ENCODE measurements around the gene SLC4A3.

SLC4A3 gene

GRCh38 chr2:219664041-219664440 is 36.6 kb downstream of the SLC4A3 start:
- TF ChIP-seq CTCF (IDR thresholded peaks at IDR 0.05; ENCODE audit: low read depth, low read length): no peak

GRCh38 chr2:219664944-219665343 is 37.5 kb downstream of the SLC4A3 start:
- H3K4me3 ChIP-seq (replicated peaks in 1 of 2; ENCODE audit: low read depth in 2 of 2, low read length in 2 of 2): no peak overlapping the region
- no peak for TF ChIP-seq CTCF (IDR thresholded peaks at IDR 0.05; ENCODE audit: low read depth, low read length)
- DNase-seq (ENCODE audit: low read depth in 2 of 2): peak; percentile 25 to 93

More at GRCh38 chr2:219664041-219664440, 36.6 kb downstream of the SLC4A3 start:
- no peak overlapping the region for H3K4me3 ChIP-seq (replicated peaks in 1 of 2; ENCODE audit: low read depth in 2 of 2, low read length in 2 of 2)
- DNase-seq (ENCODE audit: low read depth in 2 of 2): no peak

GRCh38 chr2:219665926-219666325 is 38.5 kb downstream of the SLC4A3 start:
- DNase-seq (ENCODE audit: low read depth in 2 of 2): no peak
- no peak overlapping the region for H3K4me3 ChIP-seq (replicated peaks in 1 of 2; ENCODE audit: low read depth in 2 of 2, low read length in 2 of 2)
- no peak for TF ChIP-seq CTCF (IDR thresholded peaks at IDR 0.05; ENCODE audit: low read depth, low read length)

GRCh38 chr2:219668316-219668715 is 40.9 kb downstream of the SLC4A3 start:
- TF ChIP-seq CTCF (IDR thresholded peaks at IDR 0.05; ENCODE audit: low read depth, low read length): no peak
- DNase-seq (ENCODE audit: low read depth in 2 of 2): no peak
- no peak overlapping the region for H3K4me3 ChIP-seq (replicated peaks in 1 of 2; ENCODE audit: low read depth in 2 of 2, low read length in 2 of 2)

GRCh38 chr2:219670386-219670785 is 43.0 kb downstream of the SLC4A3 start:
- TF ChIP-seq CTCF (IDR thresholded peaks at IDR 0.05; ENCODE audit: low read depth, low read length): no peak
- DNase-seq (ENCODE audit: low read depth in 2 of 2): no peak
- H3K4me3 ChIP-seq (replicated peaks in 1 of 2; ENCODE audit: low read depth in 2 of 2, low read length in 2 of 2): no peak overlapping the region

GRCh38 chr2:219671279-219671678 is 43.8 kb downstream of the SLC4A3 start:
- DNase-seq (ENCODE audit: low read depth in 2 of 2): no peak
- no peak for TF ChIP-seq CTCF (IDR thresholded peaks at IDR 0.05; ENCODE audit: low read depth, low read length)

GRCh38 chr2:219672406-219672805 is 45.0 kb downstream of the SLC4A3 start:
- no peak overlapping the region for H3K4me3 ChIP-seq (replicated peaks in 1 of 2; ENCODE audit: low read depth in 2 of 2, low read length in 2 of 2)
- no peak for TF ChIP-seq CTCF (IDR thresholded peaks at IDR 0.05; ENCODE audit: low read depth, low read length)
- no peak for DNase-seq (ENCODE audit: low read depth in 2 of 2)

More at GRCh38 chr2:219671279-219671678, 43.8 kb downstream of the SLC4A3 start:
- H3K4me3 ChIP-seq (replicated peaks in 1 of 2; ENCODE audit: low read depth in 2 of 2, low read length in 2 of 2): no peak overlapping the region

Data from cardiac fibroblast (primary cell).